Progenitor cell of endocrine pancreas (in vitro differentiated cells): ENCODE data around the gene SAMSN1. TPM values are rescaled to one million over a fixed set of nuclear protein-coding genes. Genes with fewer than 3 reads are reported as not detected.
"Not testable (repeated sequence)": the region's sequence is repeated elsewhere in the genome, so short reads cannot be mapped to it uniquely, and the experiment has no call there.

ENCODE experiments used
- DNase-seq: peaks from one replicate; pipeline ENCODE4 v3.0.0; 2021; ENCODE audit warnings: low spot score; ENCODE audit not compliant: unreplicated experiment
- H3K27ac Mint-ChIP-seq: 2 replicates; pipeline ENCODE4 v1.8.0; 2021; ENCODE audit warnings: mild to moderate bottlenecking, moderate library complexity, mixed read lengths
- H3K27me3 Mint-ChIP-seq: 2 replicates; pipeline ENCODE4 v1.8.0; 2021; ENCODE audit warnings: mixed read lengths
- H3K36me3 Mint-ChIP-seq: 2 replicates; pipeline ENCODE4 v1.8.0; 2022; ENCODE audit warnings: mixed read lengths; ENCODE audit not compliant: insufficient read depth
- H3K4me1 Mint-ChIP-seq: 2 replicates; pipeline ENCODE4 v1.8.0; 2021; ENCODE audit warnings: low read depth, mixed read lengths
- H3K4me3 Mint-ChIP-seq: 2 replicates; pipeline ENCODE4 v1.8.0; 2021; ENCODE audit warnings: low read depth, mild to moderate bottlenecking, moderate library complexity, mixed read lengths
- H3K9me3 Mint-ChIP-seq: 2 replicates; pipeline ENCODE4 v1.8.0; 2021; ENCODE audit warnings: low read depth, mixed read lengths
- CTCF ChIP-seq: fragments of 200-600 bp; sonication (generic); IDR thresholded peaks from one replicate; pipeline ENCODE4 v1.5.0; 2021; ENCODE audit warnings: antibody characterized with exemption, mild to moderate bottlenecking; ENCODE audit not compliant: unreplicated experiment
- total RNA-seq: library from RNA; stranded (reverse); gene quantifications from 2 replicates; pipeline ENCODE4 v1.2.1, GENCODE V29; 2021

Gene SAMSN1
- total RNA-seq, 1 donor from 2014 or later = not detected

- TF ChIP-seq CTCF = no peak
- Mint-ChIP-seq H3K4me3 (no peak overlapping the region), H3K9me3 (no peaks in the 10 kb centered on the region), H3K27ac (no peak overlapping the region), H3K27me3 (no peaks in the 10 kb centered on the region), H3K4me1 (no peaks in the 10 kb centered on the region), H3K36me3 (no peaks in the 10 kb centered on the region)
- DNase-seq = no peak
These were observed 7.3 kb upstream of the SAMSN1 start for GRCh38 chr21:14553422-14553821.

- TF ChIP-seq CTCF = no peak
- DNase-seq = no peak
These were observed 5.6 kb upstream of the SAMSN1 start for GRCh38 chr21:14551741-14552140.

GRCh38 chr21:14550135-14550534, 4.0 kb upstream of the SAMSN1 start:
- H3K9me3 Mint-ChIP-seq = no peaks in the 10 kb centered on the region
- no peak overlapping the region for H3K27ac Mint-ChIP-seq
- no peak for TF ChIP-seq CTCF
- H3K27me3 Mint-ChIP-seq = no peaks in the 10 kb centered on the region
- no peak overlapping the region for H3K4me3 Mint-ChIP-seq
- H3K4me1 Mint-ChIP-seq = no peaks in the 10 kb centered on the region
- H3K36me3 Mint-ChIP-seq = no peaks in the 10 kb centered on the region
- no peak for DNase-seq

More at GRCh38 chr21:14551741-14552140, 5.6 kb upstream of the SAMSN1 start:
- no peaks in the 10 kb centered on the region for H3K4me1 Mint-ChIP-seq
- H3K9me3 Mint-ChIP-seq = no peaks in the 10 kb centered on the region
- H3K27me3 Mint-ChIP-seq = no peaks in the 10 kb centered on the region
- no peaks in the 10 kb centered on the region for H3K36me3 Mint-ChIP-seq
- no peak overlapping the region for H3K27ac Mint-ChIP-seq
- H3K4me3 Mint-ChIP-seq = no peak overlapping the region

GRCh38 chr21:14548779-14549178, 2.7 kb upstream of the SAMSN1 start:
- no peak for TF ChIP-seq CTCF
- H3K4me1 Mint-ChIP-seq = no peaks in the 10 kb centered on the region
- no peaks in the 10 kb centered on the region for H3K27me3 Mint-ChIP-seq
- no peak for DNase-seq
- H3K27ac Mint-ChIP-seq = no peak overlapping the region
- H3K4me3 Mint-ChIP-seq = no peak overlapping the region
- H3K36me3 Mint-ChIP-seq = no peaks in the 10 kb centered on the region
- H3K9me3 Mint-ChIP-seq = no peaks in the 10 kb centered on the region

- DNase-seq = no peak
- Mint-ChIP-seq H3K9me3 (no peaks in the 10 kb centered on the region), H3K4me3 (no peak overlapping the region), H3K27ac (no peak overlapping the region), H3K27me3 (no peaks in the 10 kb centered on the region), H3K36me3 (no peaks in the 10 kb centered on the region), H3K4me1 (no peaks in the 10 kb centered on the region)
- no peak for TF ChIP-seq CTCF
These were observed 1.9 kb upstream of the SAMSN1 start for GRCh38 chr21:14547834-14548513.

- H3K27me3 Mint-ChIP-seq, DNase-seq, H3K4me3 Mint-ChIP-seq, H3K4me1 Mint-ChIP-seq, H3K9me3 Mint-ChIP-seq, H3K27ac Mint-ChIP-seq, H3K36me3 Mint-ChIP-seq: not testable (repeated sequence)
These were observed 604 bp upstream of the SAMSN1 start for GRCh38 chr21:14546719-14547118.
